Measurements from ENCODE around the gene PLBD2.

DNA sequence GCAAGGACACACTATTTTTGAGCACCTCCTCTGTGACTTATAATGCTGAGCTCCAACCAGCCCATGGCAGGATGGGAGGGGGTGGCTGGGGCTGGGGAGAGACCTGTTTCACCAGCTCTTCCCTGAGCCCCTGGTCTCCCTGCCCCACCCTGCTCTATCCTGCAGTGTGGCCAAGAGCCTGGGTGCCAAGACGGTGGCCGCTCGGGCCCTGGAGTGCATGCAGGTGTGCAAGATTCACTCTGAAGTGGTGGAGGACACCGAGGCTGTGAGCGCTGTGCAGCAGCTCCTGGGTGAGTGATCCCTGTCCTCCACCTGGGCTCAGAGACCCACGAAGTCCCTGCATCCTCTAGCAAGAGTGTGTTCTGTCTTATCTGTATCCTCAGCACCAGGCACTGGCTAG, 78.2 kb downstream of the PLBD2 start:
- TF ChIP-seq, protein P1, sequence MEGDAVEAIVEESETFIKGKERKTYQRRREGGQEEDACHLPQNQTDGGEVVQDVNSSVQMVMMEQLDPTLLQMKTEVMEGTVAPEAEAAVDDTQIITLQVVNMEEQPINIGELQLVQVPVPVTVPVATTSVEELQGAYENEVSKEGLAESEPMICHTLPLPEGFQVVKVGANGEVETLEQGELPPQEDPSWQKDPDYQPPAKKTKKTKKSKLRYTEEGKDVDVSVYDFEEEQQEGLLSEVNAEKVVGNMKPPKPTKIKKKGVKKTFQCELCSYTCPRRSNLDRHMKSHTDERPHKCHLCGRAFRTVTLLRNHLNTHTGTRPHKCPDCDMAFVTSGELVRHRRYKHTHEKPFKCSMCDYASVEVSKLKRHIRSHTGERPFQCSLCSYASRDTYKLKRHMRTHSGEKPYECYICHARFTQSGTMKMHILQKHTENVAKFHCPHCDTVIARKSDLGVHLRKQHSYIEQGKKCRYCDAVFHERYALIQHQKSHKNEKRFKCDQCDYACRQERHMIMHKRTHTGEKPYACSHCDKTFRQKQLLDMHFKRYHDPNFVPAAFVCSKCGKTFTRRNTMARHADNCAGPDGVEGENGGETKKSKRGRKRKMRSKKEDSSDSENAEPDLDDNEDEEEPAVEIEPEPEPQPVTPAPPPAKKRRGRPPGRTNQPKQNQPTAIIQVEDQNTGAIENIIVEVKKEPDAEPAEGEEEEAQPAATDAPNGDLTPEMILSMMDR (IDR thresholded peaks at IDR 0.05) = no peak
- TF ChIP-seq POLR2A (IDR thresholded peaks at IDR 0.05) = no peak

Data from body of pancreas (tissue), 4 donors.